COLO668 (cell line): ENCODE results near the gene PXN.
"Not testable (repeated sequence)": the region's sequence is repeated elsewhere in the genome, so short reads cannot be mapped to it uniquely, and the experiment has no call there.

Source experiments
- DNase-seq: peaks from one replicate; lab custom pipeline; 2025; ENCODE audit not compliant: unreplicated experiment; lab: John Stamatoyannopoulos, UW

PXN gene

DNA sequence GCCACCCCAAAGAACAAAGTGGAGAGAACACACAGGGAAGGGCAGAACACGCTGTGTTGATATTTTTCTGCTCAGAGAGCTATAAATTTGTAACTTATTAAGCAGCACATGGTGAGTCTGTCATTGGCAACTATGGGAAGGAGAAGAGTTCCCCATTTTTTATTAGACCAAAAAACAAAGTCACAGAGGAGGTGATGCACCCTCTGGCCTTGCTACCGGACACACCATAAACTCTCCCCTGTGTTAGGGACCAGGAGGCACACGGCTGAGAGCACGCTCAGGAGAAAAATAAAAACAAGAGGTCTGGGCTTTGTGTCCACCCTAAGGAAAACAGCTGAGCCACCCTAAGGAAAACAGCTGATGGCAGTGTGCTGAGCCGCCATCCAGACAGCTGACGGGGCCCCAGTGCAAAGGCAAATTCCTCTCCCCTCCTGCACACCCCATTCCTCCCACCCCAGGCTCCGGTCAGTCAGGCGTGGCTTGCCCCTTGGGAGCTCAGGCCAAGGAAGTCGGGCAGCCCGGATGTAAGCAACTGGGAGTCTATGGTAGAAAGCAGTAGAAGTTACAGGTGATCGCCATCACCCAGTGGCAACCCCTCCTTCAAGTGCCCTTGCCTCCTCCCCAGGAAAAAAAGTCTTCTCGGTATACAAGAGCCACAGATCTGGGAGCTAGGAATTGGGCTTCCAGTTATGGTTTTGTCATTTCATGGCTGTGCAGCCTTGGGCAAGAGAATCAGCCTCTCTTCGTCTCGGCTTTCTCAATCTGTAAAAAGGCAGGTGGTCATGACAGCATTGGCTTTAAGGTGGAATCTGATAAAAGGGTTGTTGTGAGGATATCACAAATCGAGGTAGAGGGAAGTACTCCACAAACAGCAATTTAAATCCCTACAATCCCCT is 2.4 kb downstream of the PXN start:
- DNase-seq: no peak

DNA sequence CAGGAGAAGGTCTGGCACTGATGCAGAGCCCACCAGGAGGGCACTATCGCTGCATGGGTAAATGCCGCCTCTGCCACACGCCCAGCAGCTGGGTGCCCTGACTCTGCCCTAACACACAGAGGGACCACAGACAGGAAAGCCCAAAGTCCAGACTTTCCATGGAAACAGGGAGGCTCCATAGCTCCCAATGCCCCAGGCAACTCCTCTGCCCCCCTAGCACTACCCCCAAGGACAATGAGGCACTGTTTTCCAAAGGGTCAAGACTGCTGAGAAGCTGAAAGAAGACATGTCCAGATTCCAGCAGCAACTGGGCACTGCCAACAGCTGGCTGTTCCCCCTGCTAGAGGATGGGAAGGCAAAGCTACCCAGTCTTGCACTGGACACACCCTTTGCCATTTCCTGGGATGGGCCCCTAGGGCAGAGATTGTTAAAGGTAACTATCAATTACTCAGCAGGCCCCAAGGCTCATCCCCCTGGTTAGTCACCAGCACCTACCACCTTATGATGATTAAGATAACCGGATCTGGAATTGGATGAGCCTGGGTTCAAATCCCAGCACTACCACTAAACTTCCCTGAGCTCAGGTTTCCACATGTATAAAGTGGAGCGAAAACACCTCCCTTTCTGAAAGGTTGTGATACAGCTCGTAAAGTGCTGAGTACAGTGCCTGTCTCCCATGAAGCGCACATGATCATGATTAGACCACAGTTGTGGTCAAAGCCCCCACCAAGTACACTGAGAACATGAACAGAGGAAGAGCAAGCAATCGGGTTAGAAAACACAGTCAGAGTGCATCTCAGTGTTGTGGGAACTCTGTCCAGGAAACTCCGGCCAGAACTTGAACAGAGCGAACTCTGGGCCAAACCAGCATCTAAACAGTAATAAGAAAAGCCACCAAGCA is 3.3 kb downstream of the PXN start:
- no peak for DNase-seq

DNA sequence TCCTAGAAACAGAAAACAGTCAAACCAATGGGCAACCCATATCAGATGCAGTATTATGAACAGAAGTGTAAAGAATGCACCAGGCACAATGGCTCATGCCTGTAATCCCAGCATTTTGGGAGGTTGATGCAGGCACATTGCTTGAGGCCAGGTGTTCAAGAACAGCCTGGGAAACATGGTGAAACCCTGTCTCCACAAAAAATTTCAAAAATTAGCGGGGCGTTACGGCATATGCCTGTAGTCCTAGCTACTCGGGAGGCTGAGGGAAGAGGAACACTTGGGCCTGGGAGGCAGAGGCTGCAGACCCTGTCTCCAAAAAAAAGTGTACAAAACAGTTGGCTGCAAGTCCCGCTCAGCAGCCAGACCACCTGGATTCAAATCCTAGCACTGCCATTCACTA is 4.9 kb downstream of the PXN start:
- DNase-seq: no peak

GRCh38 chr12:120259418-120260202 is 5.9 kb downstream of the PXN start:
- DNase-seq: no peak

DNA sequence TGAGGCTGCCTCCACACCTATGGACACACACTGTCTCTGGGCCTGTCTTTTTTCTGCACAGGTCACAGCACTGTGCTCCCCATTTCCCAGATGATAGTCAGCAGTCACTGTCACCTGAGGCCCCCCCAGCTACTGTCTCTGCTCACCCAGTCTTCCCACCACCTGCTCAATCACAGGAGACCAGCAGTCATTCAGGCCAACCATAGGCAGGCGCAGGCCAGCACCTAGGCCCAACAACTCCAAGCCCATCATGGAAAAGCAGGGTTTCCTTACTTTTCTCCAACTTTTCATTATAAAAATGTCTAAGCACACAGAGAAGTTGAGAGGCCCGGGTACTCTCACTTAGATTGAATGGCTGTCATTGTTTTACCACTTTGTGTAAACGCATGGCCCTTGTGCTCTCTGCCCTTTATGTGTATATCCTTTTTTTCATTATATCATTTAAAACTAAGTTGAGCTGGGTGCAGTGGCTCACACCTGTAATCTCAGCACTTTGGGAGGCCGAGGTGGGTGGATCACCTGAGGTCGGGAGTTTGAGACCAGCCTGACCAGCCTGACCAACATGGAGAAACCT is 7.1 kb downstream of the PXN start:
- DNase-seq: no peak

DNA sequence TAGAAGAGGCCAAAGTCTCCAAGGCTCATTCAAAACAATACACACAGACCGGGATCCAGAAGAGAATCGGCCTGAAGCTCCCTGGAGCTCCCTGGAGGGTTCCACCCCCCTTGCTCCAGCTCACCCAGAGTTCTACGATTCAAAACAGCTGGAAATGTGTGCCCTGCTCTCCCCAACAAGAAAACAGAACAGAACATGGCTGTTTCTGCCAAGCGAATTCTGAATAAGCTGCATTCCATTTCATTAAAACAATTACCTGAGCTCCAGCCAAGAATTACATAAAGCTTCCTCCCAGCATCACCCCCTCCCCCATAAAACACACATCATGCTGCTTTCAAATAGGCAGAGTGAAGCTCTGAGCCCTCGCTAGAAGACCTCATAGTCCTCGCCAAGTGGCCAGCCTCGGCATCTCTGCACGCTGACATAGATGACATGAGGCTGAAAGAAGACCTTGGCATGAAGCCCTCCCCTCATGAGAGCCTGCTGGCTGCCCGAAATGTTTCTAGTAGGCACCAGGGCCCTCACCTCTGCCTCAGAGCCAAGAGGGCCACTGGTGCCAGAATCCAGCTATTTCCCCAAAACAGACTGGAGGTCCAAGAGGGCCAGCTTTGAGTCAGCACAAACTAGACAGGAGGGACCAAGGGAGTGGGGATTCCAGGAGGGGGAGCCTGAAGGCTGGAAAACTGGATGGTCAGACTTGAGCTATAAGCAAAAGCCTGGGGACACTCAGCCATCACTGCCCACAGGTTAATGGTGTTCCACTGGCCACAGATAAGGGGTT is 8.3 kb downstream of the PXN start:
- DNase-seq: no peak

DNA sequence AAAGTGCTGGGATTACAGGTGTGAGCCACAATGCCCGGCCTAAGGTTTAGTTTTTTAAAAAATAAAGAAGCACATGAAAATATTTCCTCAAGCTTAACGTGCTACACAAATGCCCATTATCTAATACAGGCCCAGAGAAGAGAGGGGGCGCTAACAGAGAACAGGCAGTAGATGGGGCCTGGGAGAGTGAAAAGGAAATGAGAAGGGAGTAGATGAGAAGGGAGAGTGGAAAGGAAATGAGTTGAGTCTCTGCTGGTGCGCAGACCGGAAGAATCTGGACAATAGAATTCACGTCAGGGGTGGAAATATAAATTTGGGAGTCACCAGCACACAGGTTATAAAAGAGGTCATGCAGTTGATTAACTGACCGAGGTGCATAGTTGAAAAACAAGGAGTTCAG is 10.7 kb downstream of the PXN start:
- no peak for DNase-seq

- not testable (repeated sequence) for DNase-seq
Observed at GRCh38 chr12:120253313-120253712, 12.2 kb downstream of the PXN start.

GRCh38 chr12:120252071-120252906 is 13.2 kb downstream of the PXN start:
- no peak for DNase-seq

GRCh38 chr12:120251364-120252070 is 14.0 kb downstream of the PXN start:
- DNase-seq: not testable (repeated sequence)

- no peak for DNase-seq
Observed at GRCh38 chr12:120249875-120250795, 15.4 kb downstream of the PXN start.

DNA sequence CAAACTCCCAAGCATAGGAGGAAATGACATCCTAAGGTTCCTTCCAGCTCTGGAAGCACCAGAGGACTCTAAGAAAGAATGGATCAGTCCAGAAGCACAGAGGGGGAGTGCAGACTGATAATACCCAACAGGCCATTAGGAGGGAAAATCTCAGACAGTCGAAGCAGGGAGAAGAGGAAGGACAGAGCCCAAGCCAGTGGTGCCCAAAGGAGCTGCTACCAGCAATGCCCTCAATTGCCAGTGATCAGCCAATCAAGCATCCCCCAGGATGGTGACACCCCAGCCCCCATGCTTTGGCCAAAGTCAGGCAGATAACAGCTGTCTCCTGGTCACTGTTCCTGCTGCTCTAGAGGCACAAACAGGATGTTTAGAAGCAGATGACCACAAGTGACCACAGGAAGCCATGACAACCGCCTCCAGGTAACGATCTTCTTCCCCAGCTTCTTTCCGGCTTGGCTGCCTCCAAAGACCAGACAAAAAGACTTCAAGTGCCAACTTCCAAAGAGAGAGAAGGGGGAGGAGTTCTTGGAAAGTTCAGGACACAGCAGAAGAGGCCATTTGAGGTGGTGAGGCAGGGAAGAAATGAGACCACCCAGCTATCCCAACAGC is 16.2 kb downstream of the PXN start:
- DNase-seq: no peak

DNA sequence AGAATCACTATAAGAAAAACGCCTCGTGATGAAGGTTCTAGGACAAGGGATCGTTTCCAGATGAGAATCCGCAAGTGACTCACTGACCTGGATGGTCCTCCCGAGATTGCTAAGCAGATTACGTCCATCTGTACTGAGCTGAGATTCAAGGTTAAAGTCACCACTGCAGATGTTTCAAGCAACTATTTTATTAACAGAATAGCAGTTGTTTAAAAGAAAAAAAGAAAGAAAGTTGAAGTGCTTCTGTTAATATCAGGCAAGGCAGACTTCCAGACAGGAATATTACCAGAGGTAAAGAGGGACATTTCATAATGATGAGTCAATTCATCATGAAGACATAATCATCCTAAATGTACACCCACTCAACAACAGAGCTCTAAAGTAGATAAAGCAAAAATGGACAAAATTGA is 17.9 kb downstream of the PXN start:
- DNase-seq: no peak

DNA sequence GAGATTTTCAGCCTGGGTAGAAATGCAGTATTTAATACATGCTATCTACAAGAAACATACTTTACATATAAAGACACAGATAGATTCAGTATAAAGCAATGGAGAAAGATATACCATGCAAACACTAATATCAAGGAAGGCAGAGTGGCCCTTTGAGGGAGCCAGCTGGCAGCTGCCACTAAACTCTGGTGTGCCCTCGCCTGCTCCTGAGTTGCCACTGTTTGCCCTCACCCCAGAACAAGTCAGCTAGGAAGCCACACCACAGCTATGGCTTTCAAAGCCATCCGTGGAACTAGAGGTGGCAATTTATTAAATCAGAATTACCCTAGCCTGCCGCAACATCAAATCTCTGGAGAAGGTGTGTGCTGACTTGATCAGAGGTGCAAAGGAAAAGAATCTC is 18.3 kb downstream of the PXN start:
- no peak for DNase-seq

DNA sequence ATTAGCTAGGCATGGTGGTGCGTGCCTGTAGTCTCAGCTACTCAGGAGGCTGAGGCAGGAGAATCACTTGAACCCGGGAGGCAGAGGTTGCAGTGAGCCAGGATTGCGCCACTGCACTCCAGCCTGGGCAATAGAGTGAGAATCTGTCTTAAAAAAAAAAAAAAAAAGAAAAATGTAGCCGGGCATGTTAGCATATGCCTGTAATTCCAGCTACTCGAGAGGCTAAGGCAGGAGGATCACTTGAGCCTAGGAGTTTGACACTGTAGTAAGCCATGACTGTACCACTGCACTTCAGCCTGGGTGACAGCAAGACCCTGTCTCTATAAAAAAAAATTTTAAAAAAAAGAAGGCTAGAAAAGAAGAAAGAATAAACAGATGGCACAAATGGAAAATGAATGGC is 18.8 kb downstream of the PXN start:
- DNase-seq: not testable (repeated sequence)

DNA sequence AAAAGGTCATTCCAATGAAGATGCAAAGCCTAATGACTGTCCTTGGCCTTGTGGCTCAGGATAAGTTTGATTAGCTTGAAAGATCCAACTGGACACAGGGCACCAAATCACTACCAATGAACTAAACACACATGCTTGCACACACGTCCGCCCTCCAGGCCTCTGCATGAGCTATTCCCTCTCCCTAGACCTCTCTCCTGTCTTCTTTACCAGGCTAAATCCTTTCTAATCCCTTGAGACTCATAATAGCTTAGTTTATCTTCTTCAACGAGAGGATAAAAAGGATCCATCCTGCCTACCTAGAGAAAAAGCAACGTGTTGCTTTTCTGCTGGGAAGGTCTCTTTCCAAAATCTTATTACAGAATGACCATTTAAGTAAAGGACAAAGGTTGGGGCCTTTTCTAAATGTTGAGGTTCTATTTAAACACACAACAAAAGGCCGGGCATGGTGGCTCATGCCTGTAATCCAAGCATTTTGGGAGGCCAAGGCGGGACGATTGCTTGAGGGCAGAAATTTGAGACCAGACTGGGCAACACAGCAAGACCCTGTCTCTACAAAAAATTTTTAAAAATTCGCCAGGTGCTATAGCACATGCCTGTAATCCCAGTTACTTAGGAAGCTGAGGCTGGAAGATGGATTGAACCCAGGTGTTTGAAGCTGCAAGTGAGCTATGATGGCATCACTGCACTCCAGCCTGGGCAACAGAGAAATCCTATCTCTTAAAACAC is 22.4 kb downstream of the PXN start:
- no peak for DNase-seq
